ES-I3 (cell line): Measurements from ENCODE around the gene CLSTN2.
"Not testable (repeated sequence)": the region's sequence is repeated elsewhere in the genome, so short reads cannot be mapped to it uniquely, and the experiment has no call there.

ENCODE experiments used
- H3K36me3 ChIP-seq: 2 replicates; pipeline ENCODE4 v1.6.1; 2013; ENCODE audit warnings: mild to moderate bottlenecking, low read length, control low read depth, moderate library complexity; ENCODE audit not compliant: insufficient read depth
- H3K4me1 ChIP-seq: 2 replicates; pipeline ENCODE4 v1.6.1; 2013; ENCODE audit warnings: mild to moderate bottlenecking, control low read depth, low read length; ENCODE audit not compliant: insufficient read depth
- H3K9ac ChIP-seq: 2 replicates; pipeline ENCODE4 v1.6.1; 2013; ENCODE audit warnings: low read depth, mild to moderate bottlenecking, low read length, moderate library complexity
- H3K9me3 ChIP-seq: 2 replicates; pipeline ENCODE4 v1.6.1; 2013; ENCODE audit warnings: mild to moderate bottlenecking, low read length, moderate library complexity; ENCODE audit not compliant: control insufficient read depth, insufficient read depth

Gene CLSTN2

DNA sequence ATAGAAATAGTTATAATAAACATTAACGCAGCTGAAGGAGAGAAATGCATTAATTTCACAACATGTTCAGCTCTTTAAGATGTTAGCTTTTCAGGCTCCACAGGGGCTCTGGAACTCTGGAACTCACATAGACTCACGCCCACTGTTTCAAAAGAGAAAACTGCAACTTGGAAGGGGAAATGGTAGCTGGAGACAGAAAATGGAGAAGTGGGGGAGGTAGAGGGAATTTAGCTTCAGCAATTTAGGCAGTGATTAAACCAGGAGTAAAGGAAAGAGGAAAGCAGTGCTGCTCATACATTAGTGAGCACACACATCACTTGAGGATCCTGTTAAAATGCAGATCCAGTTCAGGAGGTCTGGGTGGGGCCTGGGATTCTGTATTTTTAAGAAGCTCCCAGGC lies 468.1 kb downstream of the CLSTN2 start:
- Histone ChIP-seq H3K36me3 (no peaks in the 10 kb centered on the region), H3K9ac (no peak overlapping the region), H3K4me1 (peaks cover 5% of the 10 kb centered on the region; the same call in 1 of the 2 replicates), H3K9me3 (no peaks in the 10 kb centered on the region; the same call in 1 of the 2 replicates)

DNA sequence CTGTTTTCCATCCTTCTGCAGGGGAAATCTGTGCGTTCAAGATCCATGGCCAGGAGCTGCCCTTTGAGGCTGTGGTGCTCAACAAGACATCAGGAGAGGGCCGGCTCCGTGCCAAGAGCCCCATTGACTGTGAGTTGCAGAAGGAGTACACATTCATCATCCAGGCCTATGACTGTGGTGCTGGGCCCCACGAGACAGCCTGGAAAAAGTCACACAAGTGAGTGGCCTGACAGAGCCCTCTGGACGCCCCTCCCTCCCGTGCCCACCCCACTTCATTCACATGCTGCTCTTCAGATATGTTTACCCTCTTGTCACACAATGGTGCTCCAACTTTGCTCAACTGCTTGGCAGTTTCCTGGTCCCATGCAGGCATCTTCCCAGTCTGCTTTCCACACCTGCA lies 468.6 kb downstream of the CLSTN2 start:
- H3K9me3 ChIP-seq = no peaks in the 10 kb centered on the region; the same call in 1 of the 2 replicates
- H3K36me3 ChIP-seq = no peaks in the 10 kb centered on the region
- no peak overlapping the region for H3K9ac ChIP-seq
- H3K4me1 ChIP-seq = peaks cover 5% of the 10 kb centered on the region; the same call in 1 of the 2 replicates

DNA sequence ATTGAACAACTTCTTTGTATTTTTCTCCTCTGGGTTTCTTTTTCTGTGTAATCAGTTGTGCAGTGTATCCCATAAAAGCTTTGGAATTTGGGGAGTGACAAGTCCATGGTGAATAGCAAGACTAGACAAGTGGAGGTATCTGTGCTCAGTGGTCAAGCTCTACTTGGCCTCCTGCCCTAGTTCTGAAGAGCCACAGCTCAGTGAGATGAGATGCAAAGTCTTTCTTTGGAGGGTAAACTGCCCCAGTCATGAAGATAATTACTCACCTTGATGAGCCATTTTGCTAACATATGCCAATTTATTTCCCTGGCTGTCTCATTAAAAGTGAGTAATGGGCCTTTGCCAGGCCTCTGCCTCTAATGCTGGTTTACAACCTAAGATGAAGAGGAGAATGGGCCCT lies 471.7 kb downstream of the CLSTN2 start:
- Histone ChIP-seq H3K9me3 (no peaks in the 10 kb centered on the region; the same call in 1 of the 2 replicates), H3K9ac (no peak overlapping the region), H3K4me1 (no peaks in the 10 kb centered on the region), H3K36me3 (no peaks in the 10 kb centered on the region)

DNA sequence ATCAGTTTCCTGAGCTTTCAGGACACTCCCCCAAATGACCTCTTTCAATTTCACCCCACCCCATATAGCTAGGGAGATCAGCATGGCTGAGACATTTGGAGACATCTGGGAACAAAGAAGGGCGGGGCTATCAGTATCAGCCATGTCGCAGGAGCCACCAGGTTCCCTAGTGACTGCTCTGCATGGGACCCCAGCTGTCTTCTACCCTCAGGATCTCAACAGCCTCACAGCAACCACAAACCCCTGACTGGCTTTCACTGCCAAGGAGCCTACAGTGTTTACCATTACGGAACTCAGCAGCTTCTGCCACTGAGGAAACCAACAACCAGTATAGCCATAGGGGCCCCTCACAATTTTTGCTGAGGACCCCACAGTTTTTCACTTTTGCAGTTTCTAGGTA lies 473.3 kb downstream of the CLSTN2 start:
- no peaks in the 10 kb centered on the region; the same call in 1 of the 2 replicates for H3K9me3 ChIP-seq
- no peaks in the 10 kb centered on the region for H3K4me1 ChIP-seq
- H3K36me3 ChIP-seq = no peaks in the 10 kb centered on the region
- H3K9ac ChIP-seq = no peak overlapping the region

DNA sequence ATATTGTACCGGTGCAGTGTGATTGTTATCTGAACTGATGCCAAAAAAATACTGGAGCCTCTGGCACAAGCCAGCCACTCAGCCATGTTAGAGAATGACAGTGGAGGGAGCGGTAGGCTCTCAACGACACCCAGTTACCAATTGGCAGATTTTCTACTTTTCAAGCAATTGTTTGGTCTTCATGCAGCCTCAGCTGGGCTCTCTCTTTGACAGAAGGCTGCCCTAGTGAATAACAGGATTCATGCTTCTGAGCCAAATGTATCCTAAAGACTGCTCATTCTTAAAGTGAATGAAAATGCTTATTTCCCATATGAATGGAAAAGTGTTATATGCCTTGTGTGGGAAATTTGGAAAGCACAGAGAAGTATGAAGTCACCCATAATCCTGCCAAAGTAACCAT lies 481.7 kb downstream of the CLSTN2 start:
- H3K36me3 ChIP-seq = no peaks in the 10 kb centered on the region
- H3K4me1 ChIP-seq = no peaks in the 10 kb centered on the region; the same call in 1 of the 2 replicates
- no peaks in the 10 kb centered on the region for H3K9me3 ChIP-seq
- H3K9ac ChIP-seq = no peak overlapping the region

DNA sequence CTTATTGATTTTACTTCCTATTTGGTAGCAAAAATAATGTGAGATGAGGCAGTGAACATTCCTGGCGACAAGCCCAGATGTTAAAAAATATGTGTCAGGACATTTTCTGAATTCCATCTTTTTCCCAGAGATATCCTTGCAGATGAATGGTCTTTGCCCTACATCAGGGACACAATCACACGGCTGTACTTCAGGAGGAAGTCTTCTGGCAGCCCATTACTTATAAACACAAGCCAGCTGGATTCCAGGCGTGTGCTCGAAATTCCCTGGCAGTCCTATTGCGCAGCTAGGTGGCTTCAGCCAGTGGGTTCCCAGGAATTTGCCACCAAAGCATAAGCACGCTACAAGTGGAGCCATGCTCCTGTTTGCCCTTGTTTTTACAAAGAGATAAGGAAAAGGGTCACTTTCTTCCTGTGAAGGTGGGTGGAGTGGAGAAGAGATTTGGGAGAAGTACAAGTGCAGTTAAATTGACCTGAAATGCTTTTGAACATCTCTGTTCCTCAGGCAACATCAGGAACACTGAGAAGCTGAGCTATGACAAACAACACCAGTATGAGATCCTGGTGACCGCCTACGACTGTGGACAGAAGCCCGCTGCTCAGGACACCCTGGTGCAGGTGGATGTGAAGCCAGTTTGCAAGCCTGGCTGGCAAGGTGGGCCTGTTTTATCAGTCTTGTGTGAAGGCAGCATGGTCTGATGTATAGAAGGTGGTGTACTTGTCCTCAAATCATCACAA lies 485.8 kb downstream of the CLSTN2 start:
- Histone ChIP-seq H3K4me1 (peaks cover 6% of the 10 kb centered on the region; the same call in 1 of the 2 replicates), H3K9me3 (no peaks in the 10 kb centered on the region), H3K9ac (no peak overlapping the region), H3K36me3 (no peaks in the 10 kb centered on the region)

DNA sequence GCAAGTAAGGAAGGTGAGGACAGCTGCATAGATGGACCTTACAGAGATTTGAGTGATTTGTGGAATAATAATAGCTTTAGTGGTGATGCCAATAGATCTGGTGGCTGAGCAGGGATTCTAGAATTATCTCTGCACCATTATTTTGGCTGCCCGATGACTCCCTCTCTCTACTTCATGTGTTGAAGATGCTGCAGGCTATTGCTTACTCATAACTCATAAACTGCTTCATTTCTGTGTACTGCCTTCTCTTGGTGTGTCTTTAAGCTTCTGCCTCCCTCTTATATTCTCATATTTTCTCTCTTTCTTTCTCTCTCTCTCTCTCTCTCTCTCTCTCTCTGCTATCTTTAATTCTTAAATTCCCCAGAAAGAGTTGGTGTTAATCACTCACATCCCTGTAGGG lies 486.9 kb downstream of the CLSTN2 start:
- no peak overlapping the region for H3K9ac ChIP-seq
- H3K4me1 ChIP-seq = peaks cover 6% of the 10 kb centered on the region; the same call in 1 of the 2 replicates
- H3K36me3 ChIP-seq = no peaks in the 10 kb centered on the region
- no peaks in the 10 kb centered on the region for H3K9me3 ChIP-seq

DNA sequence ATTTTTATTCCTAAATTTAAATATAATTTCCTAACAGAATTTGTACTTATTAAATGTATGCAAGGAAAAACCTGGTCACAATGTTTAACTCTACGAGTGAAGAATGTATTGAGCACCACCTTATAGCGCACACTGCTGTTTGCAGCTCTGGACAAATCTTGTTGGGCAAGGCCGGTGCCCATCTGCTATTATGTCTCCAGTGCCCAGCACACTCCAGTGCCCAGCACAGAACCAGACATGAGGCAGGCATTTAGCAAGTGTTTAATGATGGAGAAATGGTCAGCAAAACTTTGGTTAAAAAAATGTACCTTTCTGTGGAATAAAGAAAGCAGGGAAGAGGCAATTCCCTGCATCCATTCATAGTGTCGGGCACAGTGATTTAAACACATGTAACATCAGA lies 488.2 kb downstream of the CLSTN2 start:
- Histone ChIP-seq H3K9ac (no peak overlapping the region), H3K36me3 (no peaks in the 10 kb centered on the region), H3K4me1 (peaks cover 6% of the 10 kb centered on the region; the same call in 1 of the 2 replicates), H3K9me3 (no peaks in the 10 kb centered on the region)

DNA sequence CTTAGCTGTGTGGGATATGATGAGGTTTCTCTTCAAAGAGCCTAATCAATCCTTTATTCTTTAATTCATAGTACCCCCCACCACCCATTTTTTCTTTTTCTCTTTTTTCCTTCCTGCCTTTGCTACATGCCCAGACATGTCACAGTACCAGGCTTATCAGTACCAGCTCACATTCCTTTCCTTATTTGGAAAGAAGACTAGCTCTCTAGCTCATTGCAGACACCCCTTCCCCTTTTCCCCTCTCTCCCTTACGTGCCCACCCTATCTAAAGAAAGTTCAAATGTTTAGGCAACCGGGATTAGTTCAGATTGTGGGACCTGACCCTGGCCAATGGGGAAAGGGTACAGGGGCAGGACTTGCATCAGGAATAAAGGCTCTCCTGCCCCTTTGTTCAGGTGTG lies 488.6 kb downstream of the CLSTN2 start:
- H3K4me1 ChIP-seq, H3K36me3 ChIP-seq, H3K9ac ChIP-seq, H3K9me3 ChIP-seq: not testable (repeated sequence)

DNA sequence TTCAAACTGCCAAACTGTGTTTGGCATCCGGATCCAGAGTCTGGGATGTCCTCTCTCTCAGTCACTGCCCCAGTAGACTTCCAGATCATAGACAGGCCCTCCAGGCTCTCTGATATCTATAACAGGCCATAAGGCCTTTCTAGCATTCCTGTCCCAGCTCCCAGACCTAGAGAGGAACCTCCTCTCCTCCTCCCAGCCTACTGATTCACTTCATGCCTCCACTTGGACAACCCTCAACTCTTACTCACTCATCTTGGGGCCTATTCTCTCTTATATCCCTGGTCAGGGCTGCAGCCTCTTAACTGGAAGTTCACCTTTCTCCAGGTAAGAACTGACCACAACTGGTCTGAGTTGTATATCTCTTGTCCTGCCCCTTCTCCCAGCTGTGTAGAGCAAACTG lies 489.2 kb downstream of the CLSTN2 start:
- H3K36me3 ChIP-seq = no peaks in the 10 kb centered on the region
- H3K9ac ChIP-seq = no peak overlapping the region
- no peaks in the 10 kb centered on the region for H3K9me3 ChIP-seq
- peaks cover 6% of the 10 kb centered on the region; the same call in 1 of the 2 replicates for H3K4me1 ChIP-seq

DNA sequence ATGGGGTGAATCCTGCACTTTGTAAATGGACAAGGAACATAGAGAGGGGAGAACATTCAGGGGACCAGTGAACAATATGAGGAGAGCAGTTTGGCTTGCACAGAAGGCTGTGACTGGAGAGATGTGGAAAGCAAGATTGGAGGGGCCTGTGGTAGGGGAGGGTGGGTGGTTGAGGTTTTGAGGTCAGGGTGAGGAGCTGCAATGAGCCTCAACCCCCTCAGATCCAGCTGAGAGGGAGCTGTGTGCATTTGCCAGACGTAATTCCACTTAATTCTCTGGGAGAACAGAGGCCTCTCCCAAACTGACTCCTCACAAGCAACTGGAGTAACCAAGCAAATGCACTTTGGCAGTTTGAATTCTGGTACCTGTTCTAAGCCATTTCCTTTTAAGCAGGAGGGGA lies 489.7 kb downstream of the CLSTN2 start:
- Histone ChIP-seq H3K4me1 (peaks cover 6% of the 10 kb centered on the region; the same call in 1 of the 2 replicates), H3K9me3 (no peaks in the 10 kb centered on the region), H3K36me3 (no peaks in the 10 kb centered on the region)

DNA sequence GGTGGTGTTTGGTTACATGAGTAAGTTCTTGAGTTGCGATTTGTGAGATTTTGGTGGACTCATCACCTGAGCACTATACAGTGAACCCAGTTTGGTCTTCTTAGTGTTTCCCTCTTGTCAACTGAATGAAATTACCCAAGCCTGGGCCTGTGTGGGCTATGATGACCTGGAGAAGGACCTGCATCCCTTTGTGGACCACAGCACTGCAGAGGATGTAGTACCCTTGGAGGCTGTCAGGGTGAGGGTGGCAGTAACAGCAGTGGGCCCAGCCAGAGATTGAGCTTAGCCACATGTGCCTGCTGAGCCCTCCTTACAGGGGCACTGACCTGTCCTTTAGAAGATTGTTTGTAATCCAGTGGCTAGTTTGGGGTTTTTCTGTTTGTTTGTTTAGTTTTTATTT lies 492.8 kb downstream of the CLSTN2 start:
- H3K36me3 ChIP-seq = no peaks in the 10 kb centered on the region
- no peaks in the 10 kb centered on the region for H3K9me3 ChIP-seq

More for the DNA sequence above, 489.7 kb downstream of the CLSTN2 start:
- H3K9ac ChIP-seq = no peak overlapping the region

DNA sequence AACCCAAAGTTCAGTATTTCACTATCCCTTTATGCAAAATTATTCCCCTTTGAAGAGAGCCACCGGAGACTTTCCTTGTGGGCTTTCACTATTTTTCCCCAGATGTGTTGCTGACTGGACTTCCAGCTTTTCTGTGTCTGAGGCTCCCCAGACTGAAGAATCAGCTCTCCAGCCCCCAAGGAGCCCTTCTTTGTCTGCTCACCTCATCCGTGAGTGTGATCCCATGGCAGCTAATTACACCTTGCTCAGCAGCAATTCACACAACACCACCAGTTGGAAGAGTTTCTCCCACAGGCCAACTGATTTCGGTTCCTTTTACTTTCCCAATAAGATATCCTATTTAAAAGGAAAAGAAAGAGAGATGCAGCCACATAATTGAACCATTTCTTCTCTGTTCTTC lies 493.4 kb downstream of the CLSTN2 start:
- Histone ChIP-seq H3K9me3 (no peaks in the 10 kb centered on the region), H3K9ac (no peak overlapping the region), H3K36me3 (no peaks in the 10 kb centered on the region), H3K4me1 (peaks cover 6% of the 10 kb centered on the region; the same call in 1 of the 2 replicates)

More for the DNA sequence above, 492.8 kb downstream of the CLSTN2 start:
- peaks cover 6% of the 10 kb centered on the region; the same call in 1 of the 2 replicates for H3K4me1 ChIP-seq
- H3K9ac ChIP-seq = no peak overlapping the region

DNA sequence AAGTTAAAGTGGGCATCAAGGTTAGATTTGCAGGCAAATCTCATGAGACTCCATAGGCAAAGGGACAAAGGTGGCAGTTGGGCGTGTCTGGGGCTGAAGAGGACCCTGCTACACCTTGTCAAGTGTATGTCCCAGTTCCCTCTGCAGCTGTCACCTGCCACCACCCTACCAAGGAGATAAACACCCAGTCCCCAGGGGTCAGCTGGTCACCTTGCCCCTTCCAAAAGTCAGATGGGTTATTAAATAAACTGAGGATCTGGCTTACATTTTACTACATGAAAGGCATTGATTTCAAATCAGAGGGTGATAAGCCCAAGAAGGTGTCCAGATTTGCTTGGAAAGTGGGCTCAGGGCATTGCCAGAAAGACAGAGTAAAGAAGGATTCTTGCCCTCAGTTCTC lies 494.8 kb downstream of the CLSTN2 start:
- no peaks in the 10 kb centered on the region for H3K9me3 ChIP-seq
- no peaks in the 10 kb centered on the region for H3K36me3 ChIP-seq
- no peaks in the 10 kb centered on the region for H3K4me1 ChIP-seq
- H3K9ac ChIP-seq = no peak overlapping the region

DNA sequence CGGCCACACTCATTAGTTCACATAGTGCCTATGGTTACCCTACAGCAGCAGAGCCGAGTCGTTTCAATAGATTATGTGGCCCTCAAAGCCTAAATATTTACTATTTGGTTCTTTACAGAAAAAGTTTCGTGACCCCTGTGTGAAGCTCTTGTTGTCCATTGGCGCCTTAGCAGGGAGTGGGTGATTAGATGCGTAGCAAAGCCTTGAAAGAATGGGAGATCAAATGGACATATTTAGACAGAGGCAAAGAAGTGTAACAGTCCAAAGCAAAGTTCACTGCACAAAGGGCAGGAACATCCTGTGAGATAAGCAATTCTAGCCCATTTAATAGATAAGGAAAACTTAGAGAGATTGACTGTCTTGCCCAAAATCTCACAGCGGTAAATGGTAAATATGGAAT lies 495.5 kb downstream of the CLSTN2 start:
- Histone ChIP-seq H3K4me1 (no peaks in the 10 kb centered on the region), H3K36me3 (no peaks in the 10 kb centered on the region), H3K9me3 (no peaks in the 10 kb centered on the region), H3K9ac (no peak overlapping the region)
